Measurements from ENCODE around the gene IBTK. TPM values are rescaled to one million over a fixed set of nuclear protein-coding genes. Genes with fewer than 3 reads are reported as not detected.

The IBTK gene
- total RNA-seq, 4 donors from 2014 or later, result 29.1 to 50.7 (median 34.2) TPM

DNA sequence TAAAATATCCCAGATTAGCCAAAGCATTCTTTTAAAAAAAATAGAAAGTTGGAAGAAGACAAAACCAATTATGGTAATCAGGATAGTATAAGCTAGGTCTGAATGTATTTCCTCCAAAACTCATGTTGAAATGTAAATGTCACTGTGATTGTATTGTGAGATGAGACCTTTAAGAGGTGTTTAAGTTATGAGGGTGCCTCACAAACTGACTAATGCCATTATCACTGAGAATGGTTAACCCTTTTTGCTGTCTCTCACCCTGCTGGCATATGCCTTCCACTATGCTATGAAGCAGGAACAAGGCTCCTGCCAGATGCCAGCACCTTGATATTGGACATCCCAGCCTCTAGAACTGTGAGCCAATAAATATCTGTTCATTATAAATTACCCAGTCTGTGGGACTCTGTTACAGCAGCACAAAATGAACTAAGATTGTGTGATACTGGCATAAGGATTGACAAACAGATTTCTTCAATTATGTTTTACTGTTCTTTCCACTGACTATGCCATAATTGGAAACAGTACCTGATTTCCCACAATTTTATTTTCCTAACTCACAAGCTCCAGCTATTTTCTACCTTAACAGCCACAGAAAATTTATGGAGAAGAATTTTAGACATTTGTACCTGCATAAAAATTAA, 63.8 kb downstream of the IBTK start:
- TF ChIP-seq, protein P1, sequence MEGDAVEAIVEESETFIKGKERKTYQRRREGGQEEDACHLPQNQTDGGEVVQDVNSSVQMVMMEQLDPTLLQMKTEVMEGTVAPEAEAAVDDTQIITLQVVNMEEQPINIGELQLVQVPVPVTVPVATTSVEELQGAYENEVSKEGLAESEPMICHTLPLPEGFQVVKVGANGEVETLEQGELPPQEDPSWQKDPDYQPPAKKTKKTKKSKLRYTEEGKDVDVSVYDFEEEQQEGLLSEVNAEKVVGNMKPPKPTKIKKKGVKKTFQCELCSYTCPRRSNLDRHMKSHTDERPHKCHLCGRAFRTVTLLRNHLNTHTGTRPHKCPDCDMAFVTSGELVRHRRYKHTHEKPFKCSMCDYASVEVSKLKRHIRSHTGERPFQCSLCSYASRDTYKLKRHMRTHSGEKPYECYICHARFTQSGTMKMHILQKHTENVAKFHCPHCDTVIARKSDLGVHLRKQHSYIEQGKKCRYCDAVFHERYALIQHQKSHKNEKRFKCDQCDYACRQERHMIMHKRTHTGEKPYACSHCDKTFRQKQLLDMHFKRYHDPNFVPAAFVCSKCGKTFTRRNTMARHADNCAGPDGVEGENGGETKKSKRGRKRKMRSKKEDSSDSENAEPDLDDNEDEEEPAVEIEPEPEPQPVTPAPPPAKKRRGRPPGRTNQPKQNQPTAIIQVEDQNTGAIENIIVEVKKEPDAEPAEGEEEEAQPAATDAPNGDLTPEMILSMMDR (IDR thresholded peaks at IDR 0.05; ENCODE audit: low read depth), result no peak

DNA sequence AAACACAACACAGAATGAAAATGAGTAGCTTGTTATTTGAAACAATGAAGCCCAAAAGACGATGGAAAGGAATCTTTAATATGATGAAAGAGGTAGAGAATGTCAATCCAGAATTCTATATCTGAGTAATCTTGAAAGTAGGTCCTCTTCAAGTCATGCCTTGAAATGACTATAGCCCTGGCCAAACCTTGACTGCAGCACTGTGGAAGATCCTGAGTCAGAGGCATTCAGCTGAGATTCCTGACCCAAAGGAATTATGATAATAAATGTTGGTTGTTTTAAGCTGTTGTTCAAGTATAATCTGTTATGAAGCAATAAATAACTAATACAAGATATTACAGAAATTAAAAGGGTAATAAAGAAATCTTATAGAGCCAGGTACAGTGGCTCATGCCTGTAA, 64.8 kb downstream of the IBTK start:
- TF ChIP-seq, protein P1 (IDR thresholded peaks at IDR 0.05; ENCODE audit: low read depth), result no peak

- TF ChIP-seq, protein P1 (IDR thresholded peaks at IDR 0.05; ENCODE audit: low read depth), result no peak
These were observed 68.1 kb downstream of the IBTK start for GRCh38 chr6:82179415-82179814.

GRCh38 chr6:82178759-82179112, 68.8 kb downstream of the IBTK start:
- TF ChIP-seq, protein P1 (IDR thresholded peaks at IDR 0.05; ENCODE audit: low read depth), result no peak

DNA sequence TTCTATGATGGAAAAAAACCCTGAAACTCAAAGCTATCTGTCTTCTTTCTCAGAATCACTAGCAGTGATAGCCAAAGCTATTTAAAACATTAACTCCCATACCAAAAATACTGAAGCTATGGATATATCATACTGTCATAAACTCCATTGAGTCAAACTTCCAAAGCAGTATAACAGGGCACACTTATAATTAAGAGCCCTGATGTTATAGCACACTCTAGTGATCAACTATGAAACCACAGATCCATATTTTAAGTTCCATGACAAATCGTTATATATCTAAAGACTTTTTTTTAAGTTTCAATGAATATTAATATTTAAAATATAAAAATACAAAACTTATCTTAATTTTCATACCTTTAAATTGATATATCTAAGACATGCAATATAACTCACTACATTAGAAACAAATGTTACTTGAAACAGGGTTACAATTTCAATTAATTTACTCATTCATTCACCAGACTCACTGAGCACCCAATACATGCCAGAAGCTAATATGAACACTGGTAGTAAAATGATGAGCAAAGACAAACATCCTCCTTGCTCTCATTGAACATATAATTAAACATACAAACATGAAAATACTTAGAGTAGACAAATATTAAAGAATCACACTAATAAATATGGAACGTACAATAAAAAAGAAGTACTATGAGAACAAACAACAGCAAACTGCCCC, 69.3 kb downstream of the IBTK start:
- TF ChIP-seq, protein P1 (IDR thresholded peaks at IDR 0.05; ENCODE audit: low read depth), result no peak

DNA sequence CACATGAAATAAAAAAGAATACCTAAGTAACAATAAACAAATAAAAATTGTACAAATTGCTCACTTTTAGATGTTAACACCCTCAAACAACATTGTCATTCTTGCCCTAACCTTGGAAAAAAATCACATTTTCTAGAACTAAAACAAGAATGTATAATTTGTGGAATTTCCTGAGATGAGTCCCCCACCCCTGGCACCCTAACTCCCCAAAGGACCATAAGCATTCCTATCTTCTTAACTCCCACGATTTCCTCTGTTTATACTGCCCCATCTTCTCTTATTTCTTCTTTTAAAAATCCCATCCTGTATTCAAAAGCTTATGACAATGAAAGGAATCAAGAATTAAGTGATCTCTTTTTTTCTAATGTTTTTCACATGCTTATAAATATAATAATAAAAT, 70.9 kb downstream of the IBTK start:
- TF ChIP-seq, protein P1 (IDR thresholded peaks at IDR 0.05; ENCODE audit: low read depth), result no peak

DNA sequence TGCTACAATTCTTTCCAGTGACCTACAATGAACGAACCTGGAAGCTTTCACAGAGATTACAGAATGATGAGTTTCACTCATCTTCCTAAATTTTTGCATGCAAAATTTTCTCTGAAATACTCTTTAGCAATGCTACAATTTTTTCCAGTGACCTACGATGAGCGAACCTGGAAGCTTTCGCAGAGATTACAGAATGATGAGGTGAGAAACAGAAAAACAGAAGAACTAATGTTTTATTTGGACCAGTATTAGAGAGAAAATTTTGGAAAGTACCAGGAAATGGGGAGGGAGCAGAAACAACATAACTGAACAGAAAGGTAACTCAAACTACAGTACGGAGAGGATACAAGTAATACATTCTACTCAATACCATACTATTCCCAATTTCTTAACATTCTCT, 75.0 kb downstream of the IBTK start:
- TF ChIP-seq, protein P1 (IDR thresholded peaks at IDR 0.05; ENCODE audit: low read depth), result no peak
